Nephron progenitor cell (in vitro differentiated cells): ENCODE measurements around the gene SFMBT2.

Experiments
- DNase-seq: peaks from one replicate; pipeline ENCODE4 v3.0.0; 2021
- H3K27ac Mint-ChIP-seq: 2 replicates; pipeline ENCODE4 v1.8.0; 2021; ENCODE audit warnings: mild to moderate bottlenecking, moderate library complexity, mixed read lengths
- H3K27me3 Mint-ChIP-seq: 2 replicates; pipeline ENCODE4 v1.8.0; 2021; ENCODE audit warnings: mild to moderate bottlenecking, low read depth, mixed read lengths; ENCODE audit not compliant: poor library complexity
- H3K36me3 Mint-ChIP-seq: 2 replicates; pipeline ENCODE4 v1.8.0; 2021; ENCODE audit warnings: low read depth, mixed read lengths
- H3K4me1 Mint-ChIP-seq: 2 replicates; pipeline ENCODE4 v1.8.0; 2021; ENCODE audit warnings: mixed read lengths
- H3K4me3 Mint-ChIP-seq: 2 replicates; pipeline ENCODE4 v1.8.0; 2021; ENCODE audit warnings: mild to moderate bottlenecking, moderate library complexity, mixed read lengths
- H3K9me3 Mint-ChIP-seq: 2 replicates; pipeline ENCODE4 v1.8.0; 2021; ENCODE audit warnings: mild to moderate bottlenecking, moderate library complexity, mixed read lengths
- CTCF ChIP-seq: fragments of 200-600 bp; sonication (generic); IDR thresholded peaks from 2 replicates; pipeline ENCODE4 v1.5.0; 2021; ENCODE audit warnings: antibody characterized with exemption

Gene SFMBT2

DNA sequence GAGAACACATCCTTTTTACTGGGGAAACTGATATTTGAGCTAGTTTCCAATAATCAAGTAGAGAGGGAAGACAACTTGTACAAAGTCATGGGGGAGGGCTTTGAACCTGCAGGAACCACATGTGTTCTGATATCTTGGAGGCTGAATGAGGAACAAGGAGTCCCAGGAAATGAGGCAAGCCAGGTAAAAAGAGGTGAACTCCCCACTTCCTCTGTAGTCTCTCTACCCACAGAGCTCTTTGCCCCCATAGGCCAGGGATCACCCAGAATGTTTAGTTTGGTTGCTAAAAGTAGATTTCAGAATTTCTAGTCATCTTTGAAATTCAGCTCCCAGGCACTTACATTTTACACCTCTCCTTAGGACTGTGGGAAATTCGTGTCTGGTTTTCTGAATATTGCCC, 276.4 kb downstream of the SFMBT2 start:
- Mint-ChIP-seq H3K4me3 (no peak overlapping the region), H3K4me1 (peaks cover 19% of the 10 kb centered on the region), H3K27ac (no peak overlapping the region), H3K9me3 (peaks cover 24% of the 10 kb centered on the region), H3K27me3 (peaks cover 16% of the 10 kb centered on the region), H3K36me3 (no peaks in the 10 kb centered on the region)
- no peak for DNase-seq
- TF ChIP-seq CTCF: no peak

GRCh38 chr10:7133958-7134357, 276.9 kb downstream of the SFMBT2 start:
- Mint-ChIP-seq H3K27me3 (peaks cover 16% of the 10 kb centered on the region), H3K4me3 (no peak overlapping the region), H3K27ac (no peak overlapping the region), H3K9me3 (peaks cover 29% of the 10 kb centered on the region), H3K4me1 (peaks cover 19% of the 10 kb centered on the region), H3K36me3 (no peaks in the 10 kb centered on the region)
- no peak for DNase-seq
- TF ChIP-seq CTCF: no peak

DNA sequence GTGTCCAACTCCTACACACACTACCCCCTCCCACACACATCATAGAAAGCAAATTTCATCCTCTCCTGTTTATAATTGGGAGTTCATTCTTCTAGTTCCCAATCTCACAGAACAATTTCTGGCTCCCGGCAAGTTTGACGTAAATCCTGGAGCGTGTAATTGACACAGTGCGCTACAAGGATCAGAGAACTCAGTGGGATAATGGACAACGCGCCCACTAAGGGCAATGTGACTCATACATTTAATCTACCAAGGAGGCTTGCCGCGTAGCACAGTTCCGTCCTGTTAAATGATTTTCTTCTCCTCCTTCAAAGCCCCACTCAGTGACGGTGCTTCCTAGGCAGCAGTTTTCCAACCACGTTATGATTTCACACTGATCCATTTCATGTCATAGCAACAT, 277.6 kb downstream of the SFMBT2 start:
- peaks cover 36% of the 10 kb centered on the region for H3K9me3 Mint-ChIP-seq
- no peak overlapping the region for H3K27ac Mint-ChIP-seq
- TF ChIP-seq CTCF: no peak
- H3K27me3 Mint-ChIP-seq: peaks cover 16% of the 10 kb centered on the region
- H3K4me1 Mint-ChIP-seq: peaks cover 19% of the 10 kb centered on the region
- no peak overlapping the region for H3K4me3 Mint-ChIP-seq
- no peak for DNase-seq
- H3K36me3 Mint-ChIP-seq: no peaks in the 10 kb centered on the region

GRCh38 chr10:7130191-7130911, 280.5 kb downstream of the SFMBT2 start:
- Mint-ChIP-seq H3K27ac (no peak overlapping the region), H3K4me1 (no peaks in the 10 kb centered on the region), H3K36me3 (no peaks in the 10 kb centered on the region), H3K27me3 (peaks cover 17% of the 10 kb centered on the region), H3K4me3 (no peak overlapping the region), H3K9me3 (peaks cover 36% of the 10 kb centered on the region)
- DNase-seq: no peak
- no peak for TF ChIP-seq CTCF

DNA sequence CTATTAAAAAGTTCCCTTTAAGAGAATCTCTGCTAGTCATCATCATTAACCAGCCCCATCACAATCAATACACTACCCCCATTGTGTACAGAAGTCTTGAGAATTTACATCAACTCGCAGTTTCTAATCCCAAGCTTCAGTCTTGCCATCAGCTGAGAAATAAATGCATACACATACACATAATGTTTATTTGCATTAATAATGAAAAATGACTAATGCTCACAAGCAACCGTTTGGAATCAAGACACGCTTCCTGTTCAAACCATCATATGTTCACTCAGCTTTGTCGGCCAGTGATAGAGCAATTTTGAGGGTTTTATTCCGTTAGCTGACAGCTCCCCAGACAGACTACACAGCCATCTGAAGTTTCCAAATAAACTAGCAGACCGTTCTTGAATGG, 287.1 kb downstream of the SFMBT2 start:
- no peak for DNase-seq
- H3K4me3 Mint-ChIP-seq: no peak overlapping the region
- no peaks in the 10 kb centered on the region for H3K4me1 Mint-ChIP-seq
- TF ChIP-seq CTCF: no peak
- no peaks in the 10 kb centered on the region for H3K36me3 Mint-ChIP-seq
- H3K27ac Mint-ChIP-seq: no peak overlapping the region
- H3K9me3 Mint-ChIP-seq: peaks cover 14% of the 10 kb centered on the region
- peaks cover 19% of the 10 kb centered on the region for H3K27me3 Mint-ChIP-seq

DNA sequence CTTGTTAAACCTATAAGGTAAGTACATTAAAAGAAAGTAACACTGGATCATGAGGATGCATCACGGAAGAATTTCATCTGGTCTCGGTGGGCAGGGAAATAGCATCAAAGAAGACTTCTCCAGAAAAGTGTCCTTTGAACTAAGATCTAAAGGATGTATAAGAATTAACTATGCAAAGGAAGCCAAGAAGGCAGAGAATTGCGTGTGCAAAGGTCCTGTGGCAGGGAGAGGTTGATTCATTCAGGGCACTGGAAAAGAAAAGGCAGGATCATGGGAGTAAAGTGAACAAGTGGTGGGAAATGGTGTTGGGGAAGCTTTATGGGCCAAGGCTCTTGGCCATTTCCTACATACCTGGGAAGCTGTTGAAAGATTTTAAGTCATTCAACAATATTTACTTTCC, 288.3 kb downstream of the SFMBT2 start:
- Mint-ChIP-seq H3K27me3 (peaks cover 26% of the 10 kb centered on the region), H3K36me3 (no peaks in the 10 kb centered on the region), H3K4me3 (no peak overlapping the region), H3K9me3 (peaks cover 7% of the 10 kb centered on the region), H3K4me1 (no peaks in the 10 kb centered on the region), H3K27ac (no peak overlapping the region)
- no peak for DNase-seq
- TF ChIP-seq CTCF: no peak
